Spleen (tissue), 7 donors: ENCODE results near the gene HSPD1.

Experiments used
- POLR2AphosphoS5 ChIP-seq, 3 donors: sonication (generic); formaldehyde crosslinking; IDR thresholded peaks; one replicate each; pipeline ENCODE4 v1.5.1; 2017; ENCODE audit warnings: antibody characterized with exemption in 3 of 3
- TF ChIP-seq, protein P1 (sequence below), 11 experiments: fragments of 200-600 bp in 7 of 11; fragments of 450-650 bp in 4 of 11; sonication (generic) in 4 of 11; IDR thresholded peaks in 8 of 11; conservative IDR thresholded peaks in 3 of 11; 1 replicate in 7 of 11; 2 replicates in 4 of 11; pipeline versions ENCODE4 v1.4.0 to v1.8.0; 2016 to 2021; ENCODE audit warnings: antibody characterized with exemption in 11 of 11, inconsistent platforms in 4 of 11, mild to moderate bottlenecking in 1 of 11
- donor health status: DM: no; HTN: no; CAD: no; lungs with moderate emphysema.
- donor health status: DM: no; HTN: no; CAD: no.
- donor health status: DM: no; HTN: no; CAD: no.

DNA sequence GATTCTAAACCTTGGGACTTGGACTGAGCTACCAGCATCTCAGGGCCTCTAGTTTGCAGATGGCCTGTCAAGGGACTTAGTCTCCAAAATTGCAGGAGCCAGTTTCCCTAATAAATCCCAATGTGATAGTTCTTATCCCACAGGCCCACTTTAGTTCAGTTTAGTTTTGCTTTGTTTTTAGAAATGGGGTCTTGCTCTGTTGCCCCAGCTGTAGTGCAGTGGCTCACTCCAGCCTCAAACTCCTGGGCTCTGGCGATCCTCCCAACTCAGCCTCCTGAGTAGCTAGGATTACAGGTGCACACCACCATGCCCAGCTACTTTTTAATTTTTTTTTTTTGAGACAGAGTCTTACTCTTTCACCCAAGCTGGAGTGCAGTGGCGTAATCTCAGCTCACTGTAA, 62.3 kb downstream of the HSPD1 start:
- TF ChIP-seq, protein P1, sequence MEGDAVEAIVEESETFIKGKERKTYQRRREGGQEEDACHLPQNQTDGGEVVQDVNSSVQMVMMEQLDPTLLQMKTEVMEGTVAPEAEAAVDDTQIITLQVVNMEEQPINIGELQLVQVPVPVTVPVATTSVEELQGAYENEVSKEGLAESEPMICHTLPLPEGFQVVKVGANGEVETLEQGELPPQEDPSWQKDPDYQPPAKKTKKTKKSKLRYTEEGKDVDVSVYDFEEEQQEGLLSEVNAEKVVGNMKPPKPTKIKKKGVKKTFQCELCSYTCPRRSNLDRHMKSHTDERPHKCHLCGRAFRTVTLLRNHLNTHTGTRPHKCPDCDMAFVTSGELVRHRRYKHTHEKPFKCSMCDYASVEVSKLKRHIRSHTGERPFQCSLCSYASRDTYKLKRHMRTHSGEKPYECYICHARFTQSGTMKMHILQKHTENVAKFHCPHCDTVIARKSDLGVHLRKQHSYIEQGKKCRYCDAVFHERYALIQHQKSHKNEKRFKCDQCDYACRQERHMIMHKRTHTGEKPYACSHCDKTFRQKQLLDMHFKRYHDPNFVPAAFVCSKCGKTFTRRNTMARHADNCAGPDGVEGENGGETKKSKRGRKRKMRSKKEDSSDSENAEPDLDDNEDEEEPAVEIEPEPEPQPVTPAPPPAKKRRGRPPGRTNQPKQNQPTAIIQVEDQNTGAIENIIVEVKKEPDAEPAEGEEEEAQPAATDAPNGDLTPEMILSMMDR (IDR thresholded peaks at IDR 0.05 in 8 of 11, conservative IDR thresholded peaks at IDR 0.05 in 3 of 11), result no peak
- TF ChIP-seq POLR2AphosphoS5 (IDR thresholded peaks at IDR 0.05), result no peak
